ENCODE data around the gene TMEM131L. TPM values are rescaled to one million over a fixed set of nuclear protein-coding genes. Genes with fewer than 3 reads are reported as not detected.

The TMEM131L gene
- polyA plus RNA-seq, 3 donors, result 11.2 to 58.3 (median 26.0) TPM

DNA sequence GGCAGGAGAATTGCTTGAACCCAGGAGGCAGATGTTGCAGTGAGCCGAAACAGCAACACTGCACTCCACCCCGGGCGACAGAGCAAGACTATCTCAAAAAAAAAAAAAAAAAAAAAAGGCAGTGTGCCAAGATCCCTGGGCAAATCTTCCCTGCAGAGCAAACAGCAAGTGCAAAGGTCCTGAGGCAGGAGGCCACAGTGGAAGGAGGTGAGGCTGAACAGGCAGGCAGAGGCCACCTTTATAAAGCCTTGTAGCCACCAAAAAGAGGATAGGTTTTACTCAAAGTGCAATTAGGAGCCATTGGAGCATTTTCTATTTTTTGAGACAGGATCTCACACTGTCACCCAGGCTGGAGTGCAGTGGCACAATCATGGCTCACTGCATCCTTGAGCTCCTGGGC is 172.8 kb downstream of the TMEM131L start:
- no CpG with 5 or more reads among the region's 3 CpGs for WGBS (ENCODE audit: insufficient coverage)
- Histone ChIP-seq H3K4me1 (ENCODE audit: control insufficient read depth in 1 of 2, insufficient read depth in 2 of 2, low read length in 2 of 2) (peaks cover 36 to 57% of the 10 kb centered on the region in 2 donors), H3K79me2 (ENCODE audit: insufficient read depth, low read length) (peaks cover 14% of the 10 kb centered on the region), H3K4me2 (replicated peaks; ENCODE audit: extremely low read depth, low read length, poor library complexity, severe bottlenecking) (no peak overlapping the region), H3K27ac (ENCODE audit: low read depth in 1 of 2, low read length in 2 of 2) (no peak overlapping the region), H3K36me3 (replicated peaks in 1 of 2; ENCODE audit: control insufficient read depth in 1 of 2, insufficient read depth in 2 of 2, low read length in 2 of 2) (peaks cover 28 to 46% of the 10 kb centered on the region in 2 donors), H3K4me3 (replicated peaks in 1 of 3; ENCODE audit: low read depth in 2 of 3, low read length in 3 of 3) (no peak overlapping the region), H3K27me3 (ENCODE audit: control insufficient read depth in 2 of 2, insufficient read depth in 2 of 2, low read length in 2 of 2) (no peaks in the 10 kb centered on the region), H3K9ac (ENCODE audit: insufficient read depth, low read length, poor library complexity, severe bottlenecking) (no peak overlapping the region), H2AFZ (ENCODE audit: insufficient read depth, low read depth, low read length, poor library complexity, severe bottlenecking) (no peak overlapping the region), H4K20me1 (ENCODE audit: insufficient read depth, low read length) (peaks cover 6% of the 10 kb centered on the region), H3K9me3 (replicated peaks in 1 of 2; ENCODE audit: control insufficient read depth in 1 of 2, insufficient read depth in 1 of 2, low read length in 2 of 2) (peaks cover 0 to 3% of the 10 kb centered on the region in 2 donors)
- H3K4me3 Mint-ChIP-seq, result no peak overlapping the region
- H3K27me3 Mint-ChIP-seq (ENCODE audit: low read depth in 3 of 3), result peaks cover 0 to 2% (median 2%) of the 10 kb centered on the region in 3 donors
- peak overlapping the region in 1 of 7 donors; percentile 2 for H3K27ac Mint-ChIP-seq
- H3K9me3 Mint-ChIP-seq, result peaks cover 0 to 6% (median 0%) of the 10 kb centered on the region in 7 donors
- DNase-seq, result no peak
- TF ChIP-seq, protein P1, sequence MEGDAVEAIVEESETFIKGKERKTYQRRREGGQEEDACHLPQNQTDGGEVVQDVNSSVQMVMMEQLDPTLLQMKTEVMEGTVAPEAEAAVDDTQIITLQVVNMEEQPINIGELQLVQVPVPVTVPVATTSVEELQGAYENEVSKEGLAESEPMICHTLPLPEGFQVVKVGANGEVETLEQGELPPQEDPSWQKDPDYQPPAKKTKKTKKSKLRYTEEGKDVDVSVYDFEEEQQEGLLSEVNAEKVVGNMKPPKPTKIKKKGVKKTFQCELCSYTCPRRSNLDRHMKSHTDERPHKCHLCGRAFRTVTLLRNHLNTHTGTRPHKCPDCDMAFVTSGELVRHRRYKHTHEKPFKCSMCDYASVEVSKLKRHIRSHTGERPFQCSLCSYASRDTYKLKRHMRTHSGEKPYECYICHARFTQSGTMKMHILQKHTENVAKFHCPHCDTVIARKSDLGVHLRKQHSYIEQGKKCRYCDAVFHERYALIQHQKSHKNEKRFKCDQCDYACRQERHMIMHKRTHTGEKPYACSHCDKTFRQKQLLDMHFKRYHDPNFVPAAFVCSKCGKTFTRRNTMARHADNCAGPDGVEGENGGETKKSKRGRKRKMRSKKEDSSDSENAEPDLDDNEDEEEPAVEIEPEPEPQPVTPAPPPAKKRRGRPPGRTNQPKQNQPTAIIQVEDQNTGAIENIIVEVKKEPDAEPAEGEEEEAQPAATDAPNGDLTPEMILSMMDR (IDR thresholded peaks at IDR 0.05), result no peak
- peaks cover 42 to 69% of the 10 kb centered on the region in 2 donors for H3K36me3 Mint-ChIP-seq
- peaks cover 55% of the 10 kb centered on the region for H3K4me1 Mint-ChIP-seq
- intact Hi-C loops (cut with micrococcal nuclease), result no loop called here

DNA sequence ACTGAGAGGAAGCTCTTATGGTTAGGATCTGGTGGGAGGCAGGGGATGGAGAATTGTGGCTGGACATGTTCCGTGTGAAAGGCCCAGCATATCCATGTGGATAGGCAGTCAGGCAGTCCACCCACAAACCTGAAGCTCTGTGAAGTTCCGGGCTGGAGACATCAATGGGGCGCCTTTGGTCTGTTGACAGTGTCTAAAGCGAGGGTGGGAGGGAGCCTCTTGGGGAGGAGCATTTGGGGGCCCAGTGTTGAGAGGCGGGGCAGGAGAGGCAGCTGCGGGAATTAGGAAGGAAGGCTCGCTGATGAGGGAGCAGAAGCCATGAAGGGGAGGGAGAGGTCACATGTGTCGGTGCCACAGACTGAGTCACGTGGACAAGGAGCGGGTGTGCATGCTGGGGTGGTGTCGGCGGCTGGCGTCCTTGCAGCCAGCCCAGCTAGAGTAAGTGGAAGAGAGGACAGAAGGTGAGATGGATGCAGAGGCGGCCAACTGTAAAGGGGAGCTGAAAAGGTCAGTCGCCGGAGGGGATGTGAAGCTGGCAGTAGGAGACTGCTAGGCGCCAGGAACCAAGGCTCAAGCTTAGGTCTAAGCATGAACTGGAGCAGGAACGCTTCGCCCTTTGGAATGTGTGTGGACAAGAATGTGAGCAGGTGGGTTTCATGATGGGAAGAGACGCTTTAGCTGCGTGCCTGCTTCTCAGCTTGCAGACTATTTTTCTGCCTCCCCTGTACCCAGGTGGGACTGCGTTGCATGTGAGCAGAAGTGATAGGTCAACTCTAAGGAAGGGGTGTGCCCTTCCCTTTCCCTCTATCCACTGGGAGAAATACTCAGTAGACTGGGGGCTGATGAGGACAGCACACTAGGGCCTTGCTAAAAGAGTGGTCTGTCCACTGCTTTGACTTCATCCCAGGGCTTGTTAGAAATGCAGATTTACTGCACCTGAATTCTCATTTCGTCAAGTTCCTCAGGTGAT is 174.0 kb downstream of the TMEM131L start:
- intact Hi-C loops (cut with micrococcal nuclease), result loop anchor here (5.0 kb wide), 2 partner anchors 42 to 47 kb away; partner anchors contain the start of gene TLR2 (in 1 of the 2)

More for the DNA sequence above, 174.0 kb downstream of the TMEM131L start:
- H3K27me3 ChIP-seq (ENCODE audit: control insufficient read depth in 2 of 2, insufficient read depth in 2 of 2, low read length in 2 of 2), result no peaks in the 10 kb centered on the region
- peak overlapping the region; percentile 20 for H3K4me2 ChIP-seq (replicated peaks; ENCODE audit: extremely low read depth, low read length, poor library complexity, severe bottlenecking)
- H2AFZ ChIP-seq (ENCODE audit: insufficient read depth, low read depth, low read length, poor library complexity, severe bottlenecking), result no peak overlapping the region
- peaks cover 0 to 2% (median 2%) of the 10 kb centered on the region in 3 donors for H3K27me3 Mint-ChIP-seq (ENCODE audit: low read depth in 3 of 3)
- peak overlapping the region in 1 of 2 donors; percentile 16 for H3K27ac ChIP-seq (ENCODE audit: low read depth in 1 of 2, low read length in 2 of 2)
- peak overlapping the region in 2 of 3 experiments; percentile 13 to 36 for H3K4me3 ChIP-seq (replicated peaks in 1 of 3; ENCODE audit: low read depth in 2 of 3, low read length in 3 of 3)
- H3K9me3 Mint-ChIP-seq, result peaks cover 3 to 9% (median 6%) of the 10 kb centered on the region in 7 donors
- no peak for DNase-seq
- H4K20me1 ChIP-seq (ENCODE audit: insufficient read depth, low read length), result no peaks in the 10 kb centered on the region
- H3K9me3 ChIP-seq (replicated peaks in 1 of 2; ENCODE audit: control insufficient read depth in 1 of 2, insufficient read depth in 1 of 2, low read length in 2 of 2), result peaks cover 3 to 5% of the 10 kb centered on the region in 2 donors
- H3K79me2 ChIP-seq (ENCODE audit: insufficient read depth, low read length), result peaks cover 24% of the 10 kb centered on the region
- WGBS (ENCODE audit: insufficient coverage), result 84% methylated on average over 19 of the region's 23 CpGs
- H3K36me3 ChIP-seq (replicated peaks in 1 of 2; ENCODE audit: control insufficient read depth in 1 of 2, insufficient read depth in 2 of 2, low read length in 2 of 2), result peaks cover 17 to 35% of the 10 kb centered on the region in 2 donors
- peaks cover 36 to 55% of the 10 kb centered on the region in 2 donors for H3K4me1 ChIP-seq (ENCODE audit: control insufficient read depth in 1 of 2, insufficient read depth in 2 of 2, low read length in 2 of 2)
- H3K36me3 Mint-ChIP-seq, result peaks cover 34 to 61% of the 10 kb centered on the region in 2 donors
- H3K4me1 Mint-ChIP-seq, result peaks cover 55% of the 10 kb centered on the region
- peak overlapping the region; percentile 64 to 70 for H3K4me3 Mint-ChIP-seq
- peak overlapping the region; percentile 3 to 79 (median 72) for H3K27ac Mint-ChIP-seq
- no peak overlapping the region for H3K9ac ChIP-seq (ENCODE audit: insufficient read depth, low read length, poor library complexity, severe bottlenecking)
- TF ChIP-seq, protein P1 (IDR thresholded peaks at IDR 0.05), result no peak

All from CD14-positive monocyte (primary cell).